OCI-LY3 (cell line): ENCODE measurements around the gene CISD1.

Experiments
- EZH2phosphoT487 ChIP-seq: fragments of 200-600 bp; shearing (Covaris generic); IDR thresholded peaks from 2 replicates; pipeline ENCODE4 v1.6.1; 2018; ENCODE audit warnings: antibody characterized with exemption, mixed run types, low read depth
- TF ChIP-seq, protein P1 (sequence below): fragments of 200-600, 300-600 bp; sonication (generic); IDR thresholded peaks from 2 replicates; pipeline ENCODE4 v1.5.1; 2014; ENCODE audit warnings: antibody characterized with exemption, low read length, low read depth

GRCh38 chr10:58220769-58221451, 48.1 kb upstream of the CISD1 start:
- TF ChIP-seq, protein P1, sequence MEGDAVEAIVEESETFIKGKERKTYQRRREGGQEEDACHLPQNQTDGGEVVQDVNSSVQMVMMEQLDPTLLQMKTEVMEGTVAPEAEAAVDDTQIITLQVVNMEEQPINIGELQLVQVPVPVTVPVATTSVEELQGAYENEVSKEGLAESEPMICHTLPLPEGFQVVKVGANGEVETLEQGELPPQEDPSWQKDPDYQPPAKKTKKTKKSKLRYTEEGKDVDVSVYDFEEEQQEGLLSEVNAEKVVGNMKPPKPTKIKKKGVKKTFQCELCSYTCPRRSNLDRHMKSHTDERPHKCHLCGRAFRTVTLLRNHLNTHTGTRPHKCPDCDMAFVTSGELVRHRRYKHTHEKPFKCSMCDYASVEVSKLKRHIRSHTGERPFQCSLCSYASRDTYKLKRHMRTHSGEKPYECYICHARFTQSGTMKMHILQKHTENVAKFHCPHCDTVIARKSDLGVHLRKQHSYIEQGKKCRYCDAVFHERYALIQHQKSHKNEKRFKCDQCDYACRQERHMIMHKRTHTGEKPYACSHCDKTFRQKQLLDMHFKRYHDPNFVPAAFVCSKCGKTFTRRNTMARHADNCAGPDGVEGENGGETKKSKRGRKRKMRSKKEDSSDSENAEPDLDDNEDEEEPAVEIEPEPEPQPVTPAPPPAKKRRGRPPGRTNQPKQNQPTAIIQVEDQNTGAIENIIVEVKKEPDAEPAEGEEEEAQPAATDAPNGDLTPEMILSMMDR = no peak
- no peak for TF ChIP-seq EZH2phosphoT487
